Prostate gland (tissue), 2 donors: Measurements from ENCODE around the gene NOL7. TPM values are rescaled to one million over a fixed set of nuclear protein-coding genes. Genes with fewer than 3 reads are reported as not detected.

ENCODE experiments used
- DNase-seq: peaks from one replicate; pipeline ENCODE4 v3.0.0-alpha.2; 2019; ENCODE audit warnings: low spot score
- H3K27ac ChIP-seq, 2 donors: fragments of 200-600 bp; sonication (generic); 2 replicates each; pipeline ENCODE4 v1.5.1; 2017 to 2019
- H3K27me3 ChIP-seq: fragments of 200-600 bp; sonication (generic); replicated peaks from 2 replicates; pipeline ENCODE4 v1.5.1; 2019; ENCODE audit not compliant: insufficient read depth
- H3K36me3 ChIP-seq, 2 donors: fragments of 200-600 bp; sonication (generic); 1 replicate in 1 of 2; 2 replicates in 1 of 2; pipeline versions ENCODE4 v1.5.1 to v1.8.1; 2017 to 2019
- H3K4me1 ChIP-seq: fragments of 200-600 bp; sonication (generic); replicated peaks from 2 replicates; pipeline ENCODE4 v1.5.1; 2019
- H3K4me3 ChIP-seq, 2 donors: fragments of 200-600 bp; sonication (generic); 2 replicates each; pipeline ENCODE4 v1.5.1; 2017 to 2019
- H3K9me3 ChIP-seq: fragments of 200-600 bp; sonication (generic); 2 replicates; pipeline ENCODE4 v1.5.1; 2017
- CTCF ChIP-seq, 4 experiments: fragments of 200-600 bp in 2 of 4; fragments of 450-650 bp in 2 of 4; sonication (generic) in 2 of 4; IDR thresholded peaks; 1 replicate in 3 of 4; 2 replicates in 1 of 4; pipeline ENCODE4 v1.5.1; 2016 to 2019; ENCODE audit warnings: antibody characterized with exemption in 4 of 4, mild to moderate bottlenecking in 2 of 4, moderate library complexity in 2 of 4
- POLR2A ChIP-seq: fragments of 450-650 bp; IDR thresholded peaks from one replicate; pipeline ENCODE4 v1.6.1; 2016; ENCODE audit warnings: antibody characterized with exemption, mild to moderate bottlenecking
- POLR2AphosphoS5 ChIP-seq: sonication (generic); formaldehyde crosslinking; IDR thresholded peaks from one replicate; pipeline ENCODE4 v1.6.1; 2017; ENCODE audit warnings: antibody characterized with exemption
- WGBS: methylation state at CpG from one replicate; pipeline ENCODE4 v1.1.5; 2018; 5-methylcytosine and 5-hydroxymethylcytosine counted together
- intact Hi-C: fragments of 100-400 bp; cut with DNase I; formaldehyde crosslinking; loops from one replicate; pipeline ENCODE4 v1.14.2; 2022
- total RNA-seq, 2 donors: library from RNA; depleted of rRNA; stranded (reverse); fragments of >200 nt; gene quantifications; one replicate each; pipeline ENCODE4 v1.1.0, GENCODE V29; 2016

The NOL7 gene
- total RNA-seq, 2 donors from 2014 or later, result 68.3 to 108 TPM

GRCh38 chr6:13667655-13668054 is 52.5 kb downstream of the NOL7 start:
- H3K9me3 ChIP-seq, result no peaks in the 10 kb centered on the region
- no peak overlapping the region for H3K27ac ChIP-seq
- TF ChIP-seq CTCF (IDR thresholded peaks at IDR 0.05) (no peak), POLR2A (no peak), POLR2AphosphoS5 (no peak)
- WGBS, result 93% methylated on average over 2 of the region's 2 CpGs
- H3K27me3 ChIP-seq, result no peaks in the 10 kb centered on the region
- intact Hi-C loops, result no loop called here
- H3K36me3 ChIP-seq, result no peaks in the 10 kb centered on the region
- H3K4me3 ChIP-seq, result no peak overlapping the region
- H3K4me1 ChIP-seq, result no peaks in the 10 kb centered on the region
- no peak for DNase-seq

- H3K4me3 ChIP-seq, result no peak overlapping the region
- intact Hi-C loops, result no loop called here
These were observed 53.3 kb downstream of the NOL7 start for GRCh38 chr6:13668291-13668928.

GRCh38 chr6:13669476-13669875 is 54.3 kb downstream of the NOL7 start:
- no peak overlapping the region for H3K27ac ChIP-seq
- no peak for DNase-seq
- no peak for TF ChIP-seq CTCF (IDR thresholded peaks at IDR 0.05)
- no peak for TF ChIP-seq POLR2A
- no peak for TF ChIP-seq POLR2AphosphoS5
- no peaks in the 10 kb centered on the region for H3K4me1 ChIP-seq
- H3K27me3 ChIP-seq, result no peaks in the 10 kb centered on the region
- WGBS, result 96% methylated on average over 5 of the region's 5 CpGs
- H3K36me3 ChIP-seq, result no peaks in the 10 kb centered on the region
- intact Hi-C loops, result no loop called here
- H3K4me3 ChIP-seq, result no peak overlapping the region
- H3K9me3 ChIP-seq, result no peaks in the 10 kb centered on the region

More at GRCh38 chr6:13668291-13668928, 53.3 kb downstream of the NOL7 start:
- no peaks in the 10 kb centered on the region for H3K27me3 ChIP-seq
- WGBS, result 88% methylated on average over 2 of the region's 2 CpGs
- no peaks in the 10 kb centered on the region for H3K36me3 ChIP-seq
- H3K27ac ChIP-seq, result no peak overlapping the region
- TF ChIP-seq CTCF (IDR thresholded peaks at IDR 0.05) (no peak), POLR2A (no peak), POLR2AphosphoS5 (no peak)
- no peaks in the 10 kb centered on the region for H3K9me3 ChIP-seq
- H3K4me1 ChIP-seq, result no peaks in the 10 kb centered on the region
- DNase-seq, result no peak

Other genes starting within 250 kb of the NOL7 start
- 10 to 100 TPM in 1 of 2 donors, 1 to 10 TPM in 1; 10.0 to 12.2 TPM for gene GFOD1, start 127.7 kb upstream of the NOL7 start, total RNA-seq
- 10 to 100 TPM in 1 of 2 donors, 1 to 10 TPM in 1; 9.1 to 11.5 TPM for gene SIRT5, start 40.7 kb upstream of the NOL7 start, total RNA-seq
- 10 to 100 TPM; 37.8 to 59.0 TPM for gene RANBP9, start 96.5 kb downstream of the NOL7 start, total RNA-seq
- 10 to 100 TPM; 13.7 to 16.8 TPM for gene MCUR1, start 199.2 kb downstream of the NOL7 start, total RNA-seq